T-helper 2 cell treated with Interferon-gamma antibody and Interleukin-4, amounts not matched to agents 5 μg/mL and 100 μg/mL, for 36 hours (primary cell): ENCODE measurements around the gene PAX2.

Source experiments
- DNase-seq: peaks from one replicate; pipeline ENCODE4 v3.0.0; 2021; ENCODE audit warnings: low spot score
- H3K27ac Mint-ChIP-seq: one replicate; pipeline ENCODE4 v1.8.0; 2021; ENCODE audit warnings: mild to moderate bottlenecking, mixed read lengths
- H3K27me3 Mint-ChIP-seq: one replicate; pipeline ENCODE4 v1.8.0; 2021; ENCODE audit warnings: low read depth, mixed read lengths
- H3K36me3 Mint-ChIP-seq: one replicate; pipeline ENCODE4 v1.8.0; 2021; ENCODE audit warnings: low read depth, mixed read lengths
- H3K4me1 Mint-ChIP-seq: one replicate; pipeline ENCODE4 v1.8.0; 2021; ENCODE audit warnings: low read depth, mixed read lengths
- H3K4me3 Mint-ChIP-seq: one replicate; pipeline ENCODE4 v1.8.0; 2022; ENCODE audit warnings: mild to moderate bottlenecking, moderate library complexity, mixed read lengths
- H3K9me3 Mint-ChIP-seq: one replicate; pipeline ENCODE4 v1.8.0; 2021; ENCODE audit warnings: mixed read lengths

The PAX2 gene

GRCh38 chr10:100810091-100810834 lies 64.9 kb downstream of the PAX2 start:
- H3K36me3 Mint-ChIP-seq: no peaks in the 10 kb centered on the region
- no peaks in the 10 kb centered on the region for H3K9me3 Mint-ChIP-seq
- H3K27me3 Mint-ChIP-seq: peaks cover 48% of the 10 kb centered on the region
- no peak overlapping the region for H3K4me3 Mint-ChIP-seq
- H3K27ac Mint-ChIP-seq: no peak overlapping the region
- no peak for DNase-seq
- no peaks in the 10 kb centered on the region for H3K4me1 Mint-ChIP-seq

DNA sequence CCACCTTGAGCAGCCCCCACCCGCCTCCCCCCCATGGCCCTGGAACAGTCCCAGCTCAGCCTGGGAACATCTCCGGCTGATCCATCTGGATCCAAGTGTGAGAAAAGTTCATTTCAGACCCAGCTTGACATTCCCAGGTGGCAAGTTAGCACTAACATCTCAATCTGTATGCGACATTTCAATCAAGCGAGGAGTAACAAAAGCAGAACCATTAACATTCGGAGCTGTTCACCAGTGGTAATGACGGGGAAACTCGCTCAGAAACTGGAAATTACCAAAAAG lies 65.4 kb downstream of the PAX2 start:
- H3K9me3 Mint-ChIP-seq: no peaks in the 10 kb centered on the region
- no peaks in the 10 kb centered on the region for H3K4me1 Mint-ChIP-seq
- no peak for DNase-seq
- H3K36me3 Mint-ChIP-seq: no peaks in the 10 kb centered on the region
- H3K4me3 Mint-ChIP-seq: no peak overlapping the region
- H3K27me3 Mint-ChIP-seq: peaks cover 47% of the 10 kb centered on the region
- no peak overlapping the region for H3K27ac Mint-ChIP-seq

DNA sequence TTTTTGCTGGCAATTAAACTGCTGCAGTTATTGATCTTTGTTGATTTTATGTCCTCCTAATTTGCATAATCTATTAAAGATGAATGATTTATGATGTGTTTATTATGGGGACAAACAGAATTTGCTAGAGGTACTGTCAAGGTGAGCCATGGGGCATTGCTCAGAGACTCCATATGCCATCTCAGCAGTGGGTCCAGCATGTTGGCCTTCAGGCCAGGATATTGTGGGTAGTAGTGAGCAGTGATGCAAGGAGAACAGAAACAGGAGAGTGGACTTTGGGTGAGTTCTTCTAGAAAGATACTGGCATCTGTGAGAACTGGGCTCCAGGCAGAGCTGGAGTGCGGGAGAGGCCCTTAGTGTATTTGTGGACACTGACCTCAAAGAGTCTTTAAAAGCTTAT lies 65.9 kb downstream of the PAX2 start:
- no peaks in the 10 kb centered on the region for H3K36me3 Mint-ChIP-seq
- H3K27ac Mint-ChIP-seq: no peak overlapping the region
- DNase-seq: no peak
- peaks cover 52% of the 10 kb centered on the region for H3K27me3 Mint-ChIP-seq
- no peaks in the 10 kb centered on the region for H3K9me3 Mint-ChIP-seq
- no peaks in the 10 kb centered on the region for H3K4me1 Mint-ChIP-seq
- H3K4me3 Mint-ChIP-seq: no peak overlapping the region

DNA sequence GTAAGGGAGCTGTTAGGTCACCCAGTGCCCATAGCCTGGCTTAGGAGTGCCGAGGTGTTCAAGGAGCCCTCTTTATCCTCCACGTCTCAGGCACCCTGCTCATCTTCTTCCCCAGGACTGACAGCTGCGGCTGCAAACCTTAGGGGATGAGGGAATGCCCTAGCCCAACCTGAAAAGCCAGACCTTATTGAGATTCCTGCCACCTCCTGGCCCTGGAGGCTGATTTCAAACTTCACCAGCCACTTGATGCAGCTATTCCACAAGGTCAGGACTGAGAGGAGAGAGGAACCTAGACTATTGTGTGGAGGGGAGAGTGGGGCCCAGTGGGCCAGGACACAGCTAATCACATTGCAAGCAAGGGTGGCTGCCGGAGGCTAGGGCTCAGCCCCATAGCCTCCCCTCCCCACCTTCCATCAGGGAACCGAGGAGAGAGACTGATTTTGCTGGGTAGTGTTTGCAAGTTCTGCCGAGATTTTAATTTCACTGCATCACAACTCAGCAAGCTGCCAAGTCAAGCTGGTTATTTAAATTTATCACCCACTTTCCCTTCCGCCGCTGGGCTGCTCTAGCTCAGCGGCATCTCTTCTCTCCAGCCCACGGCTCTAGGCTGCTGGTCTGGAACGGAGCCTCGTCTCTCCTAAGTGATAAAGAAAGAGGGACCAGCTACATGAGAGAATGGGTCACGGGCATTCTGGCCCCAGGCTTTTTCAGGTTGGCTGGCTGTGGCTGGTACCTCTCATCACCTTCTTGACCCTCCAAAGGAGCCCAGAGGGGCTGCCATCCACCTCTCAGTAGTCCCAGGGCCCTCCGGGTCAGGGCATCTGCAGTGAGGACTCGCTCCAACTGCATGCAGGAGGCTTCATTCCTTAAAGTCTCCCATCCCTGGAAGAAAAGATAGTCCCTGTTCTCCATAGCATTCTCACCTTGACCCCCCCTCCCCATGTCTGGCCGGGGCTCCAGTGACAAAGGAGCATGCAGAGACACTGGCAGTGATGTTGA lies 66.7 kb downstream of the PAX2 start:
- H3K36me3 Mint-ChIP-seq: no peaks in the 10 kb centered on the region
- H3K9me3 Mint-ChIP-seq: no peaks in the 10 kb centered on the region
- H3K27ac Mint-ChIP-seq: no peak overlapping the region
- no peak overlapping the region for H3K4me3 Mint-ChIP-seq
- no peak for DNase-seq
- H3K4me1 Mint-ChIP-seq: no peaks in the 10 kb centered on the region
- peaks cover 56% of the 10 kb centered on the region for H3K27me3 Mint-ChIP-seq

DNA sequence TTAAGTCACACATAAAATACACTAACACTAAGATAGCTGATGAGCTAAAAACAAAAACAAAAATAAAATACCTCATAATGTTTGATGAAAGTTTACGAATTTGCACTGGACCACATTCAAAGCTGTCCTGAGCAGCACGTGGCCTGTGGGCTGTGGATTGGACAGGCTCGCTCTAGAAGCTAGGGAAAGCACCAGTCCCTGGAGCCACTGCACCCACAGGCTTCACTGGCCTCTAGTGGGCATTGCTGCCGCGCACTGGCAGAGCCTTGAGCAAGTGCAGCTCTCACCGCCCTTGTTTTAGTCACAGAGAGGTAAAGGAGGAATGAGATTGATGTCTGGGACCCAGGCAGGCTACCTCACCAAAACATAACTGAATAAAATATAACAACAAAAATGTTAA lies 67.6 kb downstream of the PAX2 start:
- DNase-seq: no peak
- H3K4me1 Mint-ChIP-seq: no peaks in the 10 kb centered on the region
- H3K9me3 Mint-ChIP-seq: no peaks in the 10 kb centered on the region
- no peaks in the 10 kb centered on the region for H3K36me3 Mint-ChIP-seq
- H3K4me3 Mint-ChIP-seq: no peak overlapping the region
- peaks cover 49% of the 10 kb centered on the region for H3K27me3 Mint-ChIP-seq
- no peak overlapping the region for H3K27ac Mint-ChIP-seq

DNA sequence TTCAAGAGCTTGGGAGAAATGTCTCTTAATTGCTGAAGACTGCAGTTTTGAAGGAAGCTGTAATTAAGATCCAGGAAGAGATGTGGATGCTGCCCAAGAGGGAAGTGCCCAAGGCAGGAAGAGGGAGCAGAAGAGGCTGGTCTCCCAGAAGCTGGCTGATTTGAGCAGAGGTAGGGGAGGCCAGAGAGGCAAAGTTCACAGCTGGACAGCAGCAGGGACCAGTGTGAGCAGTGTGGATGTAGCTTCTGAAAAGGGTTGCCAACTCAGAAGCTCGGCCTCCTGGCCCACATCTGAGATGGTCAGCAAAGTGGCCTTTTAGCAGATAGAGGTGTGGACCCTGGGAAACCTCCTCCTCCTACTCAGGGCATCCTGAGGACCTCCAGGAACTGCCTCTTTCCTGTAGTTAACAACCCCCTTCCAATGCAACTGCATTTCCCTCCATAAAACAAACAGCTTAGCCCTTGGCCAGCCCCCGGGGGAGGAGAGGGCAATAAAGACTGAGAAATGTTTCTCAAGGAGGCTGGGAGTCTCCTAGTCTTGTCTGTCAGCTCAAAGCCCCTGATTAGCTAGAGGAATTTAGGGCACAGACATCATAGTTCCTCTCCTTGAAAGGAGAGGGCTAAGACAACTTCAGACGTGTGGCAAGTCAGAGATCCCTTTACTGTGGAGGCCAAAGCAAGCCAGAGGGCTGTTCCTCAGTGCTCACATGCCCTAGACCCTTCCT lies 69.5 kb downstream of the PAX2 start:
- H3K27ac Mint-ChIP-seq: no peak overlapping the region
- H3K36me3 Mint-ChIP-seq: no peaks in the 10 kb centered on the region
- no peak for DNase-seq
- no peak overlapping the region for H3K4me3 Mint-ChIP-seq
- no peaks in the 10 kb centered on the region for H3K9me3 Mint-ChIP-seq
- H3K27me3 Mint-ChIP-seq: peaks cover 49% of the 10 kb centered on the region
- H3K4me1 Mint-ChIP-seq: no peaks in the 10 kb centered on the region

GRCh38 chr10:100816671-100817070 lies 71.3 kb downstream of the PAX2 start:
- no peak for DNase-seq
- Mint-ChIP-seq H3K27me3 (peaks cover 54% of the 10 kb centered on the region), H3K4me3 (no peak overlapping the region), H3K27ac (no peak overlapping the region), H3K36me3 (no peaks in the 10 kb centered on the region), H3K9me3 (no peaks in the 10 kb centered on the region), H3K4me1 (no peaks in the 10 kb centered on the region)

DNA sequence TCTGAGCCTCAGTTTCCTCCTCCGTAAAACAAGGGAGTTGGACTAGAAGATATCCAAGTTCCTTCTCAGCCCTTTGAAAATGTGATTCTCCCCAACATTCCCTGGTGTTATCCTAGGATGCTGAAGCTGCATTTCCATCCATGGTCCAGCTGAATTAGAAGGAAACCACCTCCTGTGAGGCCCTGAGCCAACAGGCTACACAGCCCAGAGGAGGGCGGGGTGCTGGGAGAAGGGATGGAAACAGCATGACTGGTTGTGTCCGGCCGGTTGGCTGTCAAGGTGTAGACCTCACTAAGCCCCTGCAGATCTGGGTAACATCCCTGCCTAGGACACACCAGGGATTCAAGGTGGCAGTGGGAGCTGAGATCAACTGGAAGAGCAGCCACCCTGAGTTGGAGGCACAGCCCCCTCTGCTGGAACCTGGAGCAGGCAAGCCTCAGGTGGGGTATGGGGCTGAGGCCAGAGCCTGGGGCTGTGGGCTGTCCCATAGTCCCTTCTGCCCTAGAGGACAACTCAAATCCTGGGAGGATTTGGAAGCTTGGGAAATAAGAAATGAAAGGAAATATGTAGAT lies 72.0 kb downstream of the PAX2 start:
- Mint-ChIP-seq H3K27me3 (peaks cover 52% of the 10 kb centered on the region), H3K4me3 (no peak overlapping the region), H3K27ac (no peak overlapping the region), H3K4me1 (no peaks in the 10 kb centered on the region), H3K36me3 (no peaks in the 10 kb centered on the region), H3K9me3 (no peaks in the 10 kb centered on the region)
- DNase-seq: no peak

- H3K9me3 Mint-ChIP-seq: no peaks in the 10 kb centered on the region
- no peak for DNase-seq
- H3K27me3 Mint-ChIP-seq: peaks cover 55% of the 10 kb centered on the region
- no peak overlapping the region for H3K4me3 Mint-ChIP-seq
- no peaks in the 10 kb centered on the region for H3K4me1 Mint-ChIP-seq
- H3K27ac Mint-ChIP-seq: no peak overlapping the region
- H3K36me3 Mint-ChIP-seq: no peaks in the 10 kb centered on the region
Measured at GRCh38 chr10:100819424-100819823, 74.0 kb downstream of the PAX2 start.

DNA sequence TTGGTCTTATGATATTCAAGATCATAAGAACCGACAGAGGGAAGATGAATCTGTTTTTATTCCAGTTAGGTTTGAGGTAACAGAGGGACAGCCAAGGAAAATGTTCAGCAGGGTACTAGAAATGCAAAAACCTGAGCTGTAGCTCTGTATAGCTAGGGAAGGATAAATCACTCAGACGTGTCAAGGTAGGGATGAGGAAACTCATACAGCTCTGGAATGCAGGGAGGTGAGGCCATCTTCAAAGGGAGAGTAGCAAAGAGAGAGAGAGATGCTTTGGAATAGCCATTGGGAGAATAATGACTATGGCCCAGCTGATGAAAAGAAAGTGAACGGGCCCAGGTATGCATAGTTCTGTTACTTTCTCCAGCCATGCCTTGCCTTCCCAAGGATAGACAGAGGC lies 77.8 kb downstream of the PAX2 start:
- Mint-ChIP-seq H3K27me3 (peaks cover 70% of the 10 kb centered on the region), H3K4me3 (no peak overlapping the region), H3K27ac (no peak overlapping the region), H3K36me3 (no peaks in the 10 kb centered on the region), H3K9me3 (no peaks in the 10 kb centered on the region), H3K4me1 (peaks cover 4% of the 10 kb centered on the region)
- no peak for DNase-seq

GRCh38 chr10:100824886-100825285 lies 79.5 kb downstream of the PAX2 start:
- H3K27ac Mint-ChIP-seq: no peak overlapping the region
- H3K9me3 Mint-ChIP-seq: no peaks in the 10 kb centered on the region
- peaks cover 15% of the 10 kb centered on the region for H3K4me1 Mint-ChIP-seq
- no peak for DNase-seq
- no peaks in the 10 kb centered on the region for H3K36me3 Mint-ChIP-seq
- H3K4me3 Mint-ChIP-seq: no peak overlapping the region
- peaks cover 79% of the 10 kb centered on the region for H3K27me3 Mint-ChIP-seq

- peaks cover 19% of the 10 kb centered on the region for H3K4me1 Mint-ChIP-seq
- no peak for DNase-seq
- H3K9me3 Mint-ChIP-seq: no peaks in the 10 kb centered on the region
- no peaks in the 10 kb centered on the region for H3K36me3 Mint-ChIP-seq
- H3K27ac Mint-ChIP-seq: no peak overlapping the region
- H3K4me3 Mint-ChIP-seq: peak overlapping the region; percentile 45
- H3K27me3 Mint-ChIP-seq: peaks cover 81% of the 10 kb centered on the region
Measured at GRCh38 chr10:100825325-100825875, 80.0 kb downstream of the PAX2 start.

GRCh38 chr10:100826031-100826651 lies 80.8 kb downstream of the PAX2 start:
- Mint-ChIP-seq H3K4me3 (no peak overlapping the region), H3K4me1 (peaks cover 25% of the 10 kb centered on the region), H3K27me3 (peaks cover 83% of the 10 kb centered on the region), H3K27ac (no peak overlapping the region), H3K9me3 (no peaks in the 10 kb centered on the region), H3K36me3 (no peaks in the 10 kb centered on the region)
- no peak for DNase-seq
